AG04449 (cell line): ENCODE measurements around the gene SIRT1.

Experiments used
- CTCF ChIA-PET: fragments of 350-600 bp; formaldehyde crosslinking; extraction: SDS; loops from one replicate; lab custom pipeline; 2021; ENCODE audit warnings: antibody characterized with exemption; lab: Yijun Ruan, JAX
- POLR2A ChIA-PET: fragments of 400-600, 350-600 bp; formaldehyde crosslinking; extraction: SDS; loops from one replicate; lab custom pipeline; 2020; ENCODE audit warnings: antibody characterized with exemption, inconsistent platforms; lab: Yijun Ruan, JAX
- DNase-seq: peaks from one replicate; pipeline ENCODE4 v3.0.0-alpha.2; 2010; ENCODE audit warnings: low read depth, low spot score
- H3K4me3 ChIP-seq: 2 replicates; pipeline ENCODE4 v1.5.1; 2011; ENCODE audit warnings: low read depth, mild to moderate bottlenecking, control low read depth, low read length
- TF ChIP-seq, protein P1 (sequence below): IDR thresholded peaks from one replicate; pipeline ENCODE4 v1.5.1; 2011; ENCODE audit warnings: mild to moderate bottlenecking, moderate library complexity, low read length, control low read depth, inconsistent platforms; ENCODE audit not compliant: insufficient read depth; ENCODE audit errors: missing control alignments

The SIRT1 gene

DNA sequence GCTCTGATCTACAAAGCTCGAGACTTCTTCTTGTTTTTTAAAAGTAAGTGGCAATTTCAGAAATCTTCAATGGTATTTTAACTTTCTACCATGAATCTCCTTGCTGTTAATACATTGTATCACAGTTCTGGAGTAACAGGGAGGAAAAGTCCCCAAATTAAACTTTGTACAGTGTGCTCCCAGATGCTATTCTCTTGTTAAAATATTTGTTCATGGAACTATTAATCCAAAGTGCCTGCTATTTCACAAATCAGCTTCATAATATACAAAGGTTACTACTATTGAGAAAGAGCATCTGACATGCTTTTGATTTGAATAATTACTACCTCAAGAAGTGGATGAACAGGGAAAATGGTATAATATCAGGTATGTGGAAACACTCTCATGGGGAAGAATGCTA is 36.6 kb downstream of the SIRT1 start:
- TF ChIP-seq, protein P1, sequence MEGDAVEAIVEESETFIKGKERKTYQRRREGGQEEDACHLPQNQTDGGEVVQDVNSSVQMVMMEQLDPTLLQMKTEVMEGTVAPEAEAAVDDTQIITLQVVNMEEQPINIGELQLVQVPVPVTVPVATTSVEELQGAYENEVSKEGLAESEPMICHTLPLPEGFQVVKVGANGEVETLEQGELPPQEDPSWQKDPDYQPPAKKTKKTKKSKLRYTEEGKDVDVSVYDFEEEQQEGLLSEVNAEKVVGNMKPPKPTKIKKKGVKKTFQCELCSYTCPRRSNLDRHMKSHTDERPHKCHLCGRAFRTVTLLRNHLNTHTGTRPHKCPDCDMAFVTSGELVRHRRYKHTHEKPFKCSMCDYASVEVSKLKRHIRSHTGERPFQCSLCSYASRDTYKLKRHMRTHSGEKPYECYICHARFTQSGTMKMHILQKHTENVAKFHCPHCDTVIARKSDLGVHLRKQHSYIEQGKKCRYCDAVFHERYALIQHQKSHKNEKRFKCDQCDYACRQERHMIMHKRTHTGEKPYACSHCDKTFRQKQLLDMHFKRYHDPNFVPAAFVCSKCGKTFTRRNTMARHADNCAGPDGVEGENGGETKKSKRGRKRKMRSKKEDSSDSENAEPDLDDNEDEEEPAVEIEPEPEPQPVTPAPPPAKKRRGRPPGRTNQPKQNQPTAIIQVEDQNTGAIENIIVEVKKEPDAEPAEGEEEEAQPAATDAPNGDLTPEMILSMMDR: no peak
- H3K4me3 ChIP-seq: no peak overlapping the region
- ChIA-PET POLR2A (no interaction called here), CTCF (no interaction called here)
- DNase-seq: no peak

DNA sequence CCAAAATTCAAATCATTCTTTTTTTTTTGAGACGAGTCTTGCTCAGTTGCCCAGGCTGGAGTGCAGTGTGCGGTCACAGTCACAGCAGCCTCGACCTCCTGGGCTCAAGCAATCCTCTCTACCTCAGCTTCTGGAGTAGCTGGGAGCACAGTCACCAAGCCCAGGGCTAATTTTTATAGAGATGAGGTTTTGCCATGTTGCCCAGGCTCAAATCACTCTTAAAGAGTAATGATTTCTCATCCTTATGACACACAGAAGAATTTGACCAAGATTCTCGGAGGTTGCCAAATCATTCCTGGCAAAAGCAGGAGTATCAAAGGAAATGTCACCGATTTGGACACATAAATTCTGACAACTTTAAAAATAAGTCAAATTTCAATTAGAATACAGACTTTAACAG is 39.1 kb downstream of the SIRT1 start:
- no peak for DNase-seq
- ChIA-PET CTCF (interaction anchor here (1.8 kb wide), 1 partner anchor 68 kb away, joined by 6 read pairs; no protein-coding TSS in a partner anchor), POLR2A (no interaction called here)
- TF ChIP-seq, protein P1: no peak
- H3K4me3 ChIP-seq: no peak overlapping the region

GRCh38 chr10:67924136-67924535 is 39.7 kb downstream of the SIRT1 start:
- TF ChIP-seq, protein P1: no peak
- POLR2A ChIA-PET: no interaction called here
- DNase-seq: no peak
- CTCF ChIA-PET: interaction anchor here (1.8 kb wide), 1 partner anchor 68 kb away, joined by 6 read pairs; no protein-coding TSS in a partner anchor
- H3K4me3 ChIP-seq: no peak overlapping the region

GRCh38 chr10:67925449-67926005 is 41.1 kb downstream of the SIRT1 start:
- no peak overlapping the region for H3K4me3 ChIP-seq
- peak; percentile 77 for DNase-seq
- ChIA-PET POLR2A (no interaction called here), CTCF (interaction anchor here (0.6 kb wide), 2 partner anchors 8 to 305 kb away, joined by 3 read pairs; no protein-coding TSS in a partner anchor)
- TF ChIP-seq, protein P1: no peak

- H3K4me3 ChIP-seq: no peak overlapping the region
- DNase-seq: no peak
- TF ChIP-seq, protein P1: no peak
- ChIA-PET POLR2A (interaction anchor here (0.6 kb wide), 1 partner anchor 73 kb away, joined by 3 read pairs; no protein-coding TSS in a partner anchor), CTCF (interaction anchor here (0.9 kb wide), 1 partner anchor 9 kb away, joined by 3 read pairs; no protein-coding TSS in a partner anchor)
Measured at GRCh38 chr10:67926951-67927350, 42.5 kb downstream of the SIRT1 start.

DNA sequence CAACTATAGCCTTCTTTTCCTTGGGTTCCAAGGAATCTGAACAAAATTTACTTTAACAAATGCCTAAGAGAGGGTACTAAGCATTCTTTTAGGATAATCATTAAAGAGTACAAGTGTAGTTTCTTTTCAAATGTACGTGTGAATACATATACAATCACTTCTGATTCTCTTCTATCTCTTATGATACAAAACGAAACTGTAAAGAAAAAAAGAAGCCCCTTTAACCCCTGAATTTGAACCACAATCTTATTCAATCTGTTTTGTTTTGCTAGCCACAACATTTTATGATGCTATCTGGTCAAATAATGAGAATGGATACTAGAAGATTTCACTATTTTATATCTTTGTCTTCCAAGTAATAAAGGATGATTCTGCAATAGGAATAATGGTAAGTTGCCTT is 48.7 kb downstream of the SIRT1 start:
- no peak overlapping the region for H3K4me3 ChIP-seq
- CTCF ChIA-PET: no interaction called here
- TF ChIP-seq, protein P1: no peak
- no peak for DNase-seq
- POLR2A ChIA-PET: no interaction called here
